Keratinocyte (primary cell): ENCODE measurements around the gene ASCC3. TPM values are rescaled to one million over a fixed set of nuclear protein-coding genes. Genes with fewer than 3 reads are reported as not detected.
"Not testable (repeated sequence)": the region's sequence is repeated elsewhere in the genome, so short reads cannot be mapped to it uniquely, and the experiment has no call there.

Source experiments
- DNase-seq: peaks from one replicate; pipeline ENCODE4 v3.0.0-alpha.2; 2011; ENCODE audit warnings: low read depth, missing footprints, low spot score
- FAIRE-seq: peaks from 2 replicates; lab custom pipeline; 2011; peaks lifted over from hg19 to GRCh38; lab: Jason Lieb, UNC
- H2AFZ ChIP-seq: 2 replicates; pipeline ENCODE4 v1.6.0; 2012; ENCODE audit warnings: low read length, control low read depth, inconsistent platforms; ENCODE audit not compliant: control insufficient read depth
- H3K27ac ChIP-seq: 2 replicates; pipeline ENCODE4 v1.5.1; 2011; ENCODE audit warnings: low read length; ENCODE audit not compliant: control insufficient read depth, insufficient read depth
- H3K27me3 ChIP-seq: 3 replicates; pipeline ENCODE4 v1.6.0; 2011; ENCODE audit warnings: low read length; ENCODE audit not compliant: control insufficient read depth, insufficient read depth; ENCODE audit errors: extremely low read depth
- H3K36me3 ChIP-seq, 2 experiments: 2 replicates in 1 of 2; 3 replicates in 1 of 2; pipeline ENCODE4 v1.5.1; 2011; ENCODE audit warnings: low read length in 2 of 2, mild to moderate bottlenecking in 1 of 2; ENCODE audit not compliant: control insufficient read depth in 2 of 2, insufficient read depth in 2 of 2; ENCODE audit errors: extremely low read depth in 1 of 2
- H3K4me1 ChIP-seq: 3 replicates; pipeline ENCODE4 v1.5.1; 2011; ENCODE audit warnings: low read length; ENCODE audit not compliant: control insufficient read depth, insufficient read depth; ENCODE audit errors: extremely low read depth
- H3K4me2 ChIP-seq: 3 replicates; pipeline ENCODE4 v1.6.0; 2011; ENCODE audit warnings: low read depth, low read length; ENCODE audit not compliant: control insufficient read depth, insufficient read depth; ENCODE audit errors: extremely low read depth
- H3K4me3 ChIP-seq, 3 experiments: fragments of 200-600 bp in 1 of 3; sonication (generic) in 1 of 3; 2 replicates in 2 of 3; 3 replicates in 1 of 3; pipeline ENCODE4 v1.5.1; 2011 to 2016; ENCODE audit warnings: low read length in 3 of 3, mild to moderate bottlenecking in 3 of 3, control low read depth in 2 of 3, inconsistent platforms in 1 of 3, low read depth in 1 of 3, mixed read lengths in 1 of 3, mixed run types in 1 of 3, moderate library complexity in 1 of 3; ENCODE audit not compliant: control insufficient read depth in 2 of 3, insufficient read depth in 2 of 3; ENCODE audit errors: extremely low read depth in 1 of 3
- H3K79me2 ChIP-seq: 2 replicates; pipeline ENCODE4 v1.6.0; 2012; ENCODE audit warnings: low read length; ENCODE audit not compliant: control insufficient read depth, insufficient read depth
- H3K9ac ChIP-seq: 3 replicates; pipeline ENCODE4 v1.6.0; 2011; ENCODE audit warnings: low read length; ENCODE audit not compliant: control insufficient read depth, insufficient read depth; ENCODE audit errors: extremely low read depth
- H3K9me1 ChIP-seq: 3 replicates; pipeline ENCODE4 v1.6.0; 2011; ENCODE audit warnings: low read length; ENCODE audit not compliant: control insufficient read depth, insufficient read depth; ENCODE audit errors: extremely low read depth
- H3K9me3 ChIP-seq: 2 replicates; pipeline ENCODE4 v1.5.1; 2012; ENCODE audit warnings: low read depth, low read length; ENCODE audit not compliant: control insufficient read depth
- H4K20me1 ChIP-seq: 3 replicates; pipeline ENCODE4 v1.6.0; 2011; ENCODE audit warnings: low read length; ENCODE audit not compliant: control insufficient read depth, insufficient read depth; ENCODE audit errors: extremely low read depth
- CTCF ChIP-seq, 3 experiments: IDR thresholded peaks in 1 of 3; conservative IDR thresholded peaks in 1 of 3; optimal IDR thresholded peaks in 1 of 3; 2 replicates in 2 of 3; 3 replicates in 1 of 3; pipeline versions ENCODE3 to v1.5.1; 2011; ENCODE audit warnings: low read length in 3 of 3, mild to moderate bottlenecking in 3 of 3, moderate library complexity in 2 of 3, control low read depth in 1 of 3, inconsistent platforms in 1 of 3; ENCODE audit not compliant: insufficient read depth in 2 of 3; ENCODE audit errors: extremely low read depth in 1 of 3
- EZH2 ChIP-seq: IDR thresholded peaks from one replicate; pipeline ENCODE4 v1.6.1; 2012; ENCODE audit warnings: inconsistent platforms, mild to moderate bottlenecking, low read length, moderate library complexity
- dilution Hi-C: fragments of 300-500 bp; cut with MboI; formaldehyde crosslinking; loops from one replicate; pipeline ENCODE4 v1.7.0; 2020; ENCODE audit warnings: low sequenced_read_pairs; ENCODE audit not compliant: extremely low pct_ligation_motif_present
- polyA plus RNA-seq, 5 experiments: library from polyadenylated mRNA; depleted of rRNA in 3 of 5; stranded (reverse) in 3 of 5; stranded (forward) in 1 of 5; unstranded in 1 of 5; fragments of >200 nt; gene quantifications; 1 replicate in 1 of 5; 2 replicates in 3 of 5; 3 replicates in 1 of 5; pipeline versions ENCODE4 v1.2.1 to v1.2.3, GENCODE V29; 2011 to 2012; ENCODE audit warnings: missing spikeins in 2 of 5, low read depth in 1 of 5, low replicate concordance in 1 of 5

Gene ASCC3
- polyA plus RNA-seq, 1 donor (not counting 4 experiments of a cell fraction or from before 2014, with no cell fraction given), result 58.6 TPM

DNA sequence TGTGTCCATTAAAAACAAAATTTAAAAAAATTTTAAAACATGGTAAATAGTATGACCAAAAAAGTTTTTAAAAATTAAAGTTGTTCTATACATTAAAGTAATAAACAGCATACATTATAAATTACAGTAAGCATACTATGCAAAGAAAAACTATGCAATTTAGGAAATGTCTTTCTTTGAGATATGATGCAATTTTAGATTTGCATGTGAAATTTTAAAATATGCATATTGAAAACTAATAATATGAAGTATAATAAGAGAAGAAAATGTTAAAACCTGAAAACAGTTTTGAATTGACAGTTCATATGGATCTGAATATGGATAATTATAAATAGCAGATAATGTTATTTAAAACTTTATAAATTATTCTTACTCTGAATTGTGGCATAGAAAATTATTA is 43.1 kb downstream of the ASCC3 start:
- no peak overlapping the region for H3K9ac ChIP-seq
- H3K36me3 ChIP-seq, result no peaks in the 10 kb centered on the region
- FAIRE-seq (no peak), DNase-seq (no peak)
- no peak overlapping the region for H3K4me2 ChIP-seq
- H3K9me1 ChIP-seq, result no peaks in the 10 kb centered on the region
- no peak overlapping the region for H3K4me3 ChIP-seq
- H3K27me3 ChIP-seq, result no peaks in the 10 kb centered on the region
- H4K20me1 ChIP-seq, result no peaks in the 10 kb centered on the region
- H2AFZ ChIP-seq, result no peak overlapping the region
- dilution Hi-C loops, result no loop called here
- no peak for TF ChIP-seq CTCF (optimal IDR thresholded peaks at IDR 0.05 in 1 of 3, IDR thresholded peaks at IDR 0.05 in 1 of 3, conservative IDR thresholded peaks at IDR 0.05 in 1 of 3; ENCODE audit: extremely low read depth in 1 of 3, insufficient read depth in 2 of 3, low read length in 3 of 3)
- TF ChIP-seq EZH2, result no peak
- H3K27ac ChIP-seq, result no peak overlapping the region
- H3K4me1 ChIP-seq, result no peaks in the 10 kb centered on the region
- no peaks in the 10 kb centered on the region for H3K9me3 ChIP-seq
- peaks cover 66% of the 10 kb centered on the region for H3K79me2 ChIP-seq

DNA sequence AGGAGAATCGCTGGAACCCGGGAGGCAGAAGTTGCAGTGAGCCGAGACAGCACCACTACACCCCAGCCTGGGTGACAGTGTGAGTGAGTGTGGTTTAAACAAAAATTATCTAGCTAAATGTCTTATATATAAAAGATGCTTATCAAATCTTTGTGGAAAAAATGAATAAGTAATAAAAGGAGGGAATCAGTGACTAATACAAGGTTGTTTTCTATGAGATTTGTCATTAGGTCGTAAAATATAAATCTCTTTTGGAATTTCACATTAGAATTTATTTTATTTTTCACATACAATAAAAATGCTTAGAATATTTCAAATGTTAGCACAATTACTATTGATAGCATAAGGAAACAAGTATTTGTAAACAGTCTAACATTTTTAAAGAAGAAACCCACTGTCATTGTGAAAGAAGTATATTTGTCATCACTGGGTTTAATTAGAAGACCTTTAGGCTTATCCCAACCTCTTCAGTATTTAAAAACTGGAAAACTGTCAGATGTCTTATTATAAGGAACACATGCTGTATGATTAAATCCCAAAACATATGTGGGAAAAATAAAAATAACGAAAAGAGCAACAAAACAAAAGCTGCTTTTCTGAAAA is 47.1 kb downstream of the ASCC3 start:
- Histone ChIP-seq H3K79me2 (peaks cover 57% of the 10 kb centered on the region), H4K20me1 (no peaks in the 10 kb centered on the region), H3K9me1 (no peaks in the 10 kb centered on the region), H2AFZ (no peak overlapping the region), H3K9ac (no peak overlapping the region), H3K4me2 (no peak overlapping the region), H3K9me3 (no peaks in the 10 kb centered on the region), H3K4me3 (no peak overlapping the region), H3K36me3 (no peaks in the 10 kb centered on the region), H3K27ac (no peak overlapping the region), H3K4me1 (peaks cover 7% of the 10 kb centered on the region), H3K27me3 (no peaks in the 10 kb centered on the region)
- dilution Hi-C loops, result no loop called here
- TF ChIP-seq CTCF (optimal IDR thresholded peaks at IDR 0.05 in 1 of 3, IDR thresholded peaks at IDR 0.05 in 1 of 3, conservative IDR thresholded peaks at IDR 0.05 in 1 of 3; ENCODE audit: extremely low read depth in 1 of 3, insufficient read depth in 2 of 3, low read length in 3 of 3), result no peak
- no peak for TF ChIP-seq EZH2
- DNase-seq, result no peak
- no peak for FAIRE-seq

DNA sequence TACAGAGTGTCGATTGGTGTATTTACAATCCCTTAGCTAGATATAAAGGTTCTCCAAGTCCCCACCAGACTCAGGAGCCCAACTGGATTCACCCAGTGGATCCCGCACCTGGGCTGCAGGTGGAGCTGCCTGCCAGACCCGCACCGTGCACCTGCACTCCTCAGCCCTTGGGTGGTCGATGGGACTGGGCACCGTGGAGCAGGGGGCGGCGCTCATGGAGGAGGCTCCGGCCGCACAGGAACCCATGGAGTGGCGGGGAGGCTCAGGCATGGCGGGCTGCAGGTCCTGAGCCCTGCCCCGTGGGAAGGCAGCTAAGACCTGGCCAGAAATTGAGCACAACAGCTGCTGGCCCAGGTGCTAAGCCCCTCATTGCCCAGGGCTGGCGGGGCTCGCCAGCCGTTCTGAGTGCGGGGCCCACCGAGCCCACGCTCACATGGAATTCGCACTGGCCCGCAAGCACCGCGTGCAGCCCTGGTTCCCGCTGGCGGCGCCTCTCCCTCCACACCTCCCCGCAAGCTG is 52.0 kb downstream of the ASCC3 start:
- H3K9ac ChIP-seq, H2AFZ ChIP-seq, H4K20me1 ChIP-seq, H3K9me3 ChIP-seq, H3K4me2 ChIP-seq, H3K4me3 ChIP-seq, H3K27ac ChIP-seq, dilution Hi-C loops, H3K36me3 ChIP-seq, FAIRE-seq, DNase-seq, H3K9me1 ChIP-seq, H3K4me1 ChIP-seq, H3K27me3 ChIP-seq: not testable (repeated sequence)
- H3K79me2 ChIP-seq, result peaks cover 35% of the 10 kb centered on the region
